Smooth muscle cell (in vitro differentiated cells): ENCODE results near the gene USH1G. TPM values are rescaled to one million over a fixed set of nuclear protein-coding genes. Genes with fewer than 3 reads are reported as not detected.

Source experiments
- DNase-seq: peaks from one replicate; lab custom pipeline; 2025; ENCODE audit not compliant: unreplicated experiment; lab: John Stamatoyannopoulos, UW
- H2AFZ ChIP-seq: fragments of 200-600 bp; sonication (generic); 2 replicates; pipeline ENCODE4 v1.6.0; 2016; ENCODE audit warnings: antibody characterized with exemption, low read depth, mild to moderate bottlenecking
- H3F3A ChIP-seq: fragments of 200-600 bp; sonication (generic); 2 replicates; pipeline ENCODE4 v1.6.0; 2017; ENCODE audit warnings: antibody characterized with exemption, low read depth
- H3K27ac ChIP-seq: fragments of 200-600 bp; sonication (generic); 2 replicates; pipeline ENCODE4 v1.5.1; 2016; ENCODE audit warnings: low read depth, mild to moderate bottlenecking
- H3K27me3 ChIP-seq: fragments of 200-600 bp; sonication (generic); 2 replicates; pipeline ENCODE4 v1.6.1; 2016; ENCODE audit warnings: low read depth, mild to moderate bottlenecking
- H3K36me3 ChIP-seq: fragments of 200-600 bp; sonication (generic); 2 replicates; pipeline ENCODE4 v1.5.1; 2016; ENCODE audit warnings: low read depth
- H3K4me1 ChIP-seq: fragments of 200-600 bp; sonication (generic); 2 replicates; pipeline ENCODE4 v1.5.1; 2016; ENCODE audit warnings: low read depth
- H3K4me2 ChIP-seq: fragments of 200-600 bp; sonication (generic); 2 replicates; pipeline ENCODE4 v1.6.0; 2016; ENCODE audit warnings: mild to moderate bottlenecking
- H3K4me3 ChIP-seq: fragments of 200-600 bp; sonication (generic); 2 replicates; pipeline ENCODE4 v1.5.1; 2016; ENCODE audit warnings: mild to moderate bottlenecking
- H3K79me2 ChIP-seq: fragments of 200-600 bp; sonication (generic); 2 replicates; pipeline ENCODE4 v1.6.0; 2016; ENCODE audit warnings: low read depth, mild to moderate bottlenecking
- H3K9ac ChIP-seq: fragments of 200-600 bp; sonication (generic); 2 replicates; pipeline ENCODE4 v1.6.0; 2016; ENCODE audit warnings: low read depth
- H3K9me3 ChIP-seq: fragments of 200-600 bp; sonication (generic); replicated peaks from 2 replicates; pipeline ENCODE4 v1.5.1; 2016; ENCODE audit warnings: low read depth
- H4K20me1 ChIP-seq: fragments of 200-600 bp; sonication (generic); 2 replicates; pipeline ENCODE4 v1.6.0; 2016; ENCODE audit warnings: low read depth
- CTCF ChIP-seq: fragments of 200-600 bp; sonication (generic); IDR thresholded peaks from 2 replicates; pipeline ENCODE4 v1.5.1; 2017; ENCODE audit warnings: borderline replicate concordance, mild to moderate bottlenecking, antibody characterized with exemption; ENCODE audit not compliant: insufficient read depth, poor library complexity, severe bottlenecking
- WGBS: methylation state at CpG from one replicate; pipeline ENCODE4 v1.1.7; 2016; ENCODE audit warnings: low lambda C conversion rate; 5-methylcytosine and 5-hydroxymethylcytosine counted together
- polyA plus RNA-seq: library from polyadenylated mRNA; unstranded; fragments of >200 nt; fragmentation: Nextera tagmentation; extraction: Ambion mirVana; gene quantifications from 2 replicates; pipeline ENCODE4 v1.2.1, GENCODE V29; 2016
- total RNA-seq: library from RNA; depleted of rRNA; stranded (reverse); fragments of >200 nt; gene quantifications from 2 replicates; pipeline ENCODE4 v1.2.3, GENCODE V29; 2014

Gene USH1G
- total and polyA plus RNA-seq, 2 experiments from 2014 or later: 0.32 to 0.49 TPM

DNA sequence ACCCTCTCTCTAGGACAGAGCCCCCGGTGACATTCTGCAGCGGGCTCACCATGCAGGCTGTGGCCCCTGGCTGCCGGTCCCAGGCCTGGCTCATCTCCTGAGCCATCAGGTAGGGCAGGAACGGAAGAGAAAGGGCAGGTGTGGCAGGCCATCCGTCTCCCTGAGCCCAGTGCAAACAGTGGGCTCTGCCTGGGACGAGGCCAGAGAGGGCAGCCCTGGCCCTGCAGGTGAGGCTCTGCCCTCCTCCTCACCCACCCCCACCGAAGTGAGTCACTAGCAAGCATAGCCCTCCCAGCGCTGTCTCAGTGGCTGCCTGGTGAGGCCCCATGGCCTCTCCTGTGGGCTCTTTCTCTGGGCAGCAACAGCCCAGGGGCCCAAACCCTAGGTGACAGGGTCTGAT, 27.2 kb upstream of the USH1G start:
- H2AFZ ChIP-seq: no peak overlapping the region
- WGBS: 52% methylated on average over 8 of the region's 8 CpGs
- peaks cover 7% of the 10 kb centered on the region for H3K27me3 ChIP-seq
- H3K9ac ChIP-seq: no peak overlapping the region
- no peaks in the 10 kb centered on the region for H3K9me3 ChIP-seq
- no peaks in the 10 kb centered on the region for H4K20me1 ChIP-seq
- no peak for DNase-seq
- no peaks in the 10 kb centered on the region for H3K36me3 ChIP-seq
- H3F3A ChIP-seq: no peaks in the 10 kb centered on the region
- H3K27ac ChIP-seq: no peak overlapping the region
- no peaks in the 10 kb centered on the region for H3K79me2 ChIP-seq
- no peaks in the 10 kb centered on the region for H3K4me1 ChIP-seq
- TF ChIP-seq CTCF: no peak
- no peak overlapping the region for H3K4me2 ChIP-seq
- no peak overlapping the region for H3K4me3 ChIP-seq

DNA sequence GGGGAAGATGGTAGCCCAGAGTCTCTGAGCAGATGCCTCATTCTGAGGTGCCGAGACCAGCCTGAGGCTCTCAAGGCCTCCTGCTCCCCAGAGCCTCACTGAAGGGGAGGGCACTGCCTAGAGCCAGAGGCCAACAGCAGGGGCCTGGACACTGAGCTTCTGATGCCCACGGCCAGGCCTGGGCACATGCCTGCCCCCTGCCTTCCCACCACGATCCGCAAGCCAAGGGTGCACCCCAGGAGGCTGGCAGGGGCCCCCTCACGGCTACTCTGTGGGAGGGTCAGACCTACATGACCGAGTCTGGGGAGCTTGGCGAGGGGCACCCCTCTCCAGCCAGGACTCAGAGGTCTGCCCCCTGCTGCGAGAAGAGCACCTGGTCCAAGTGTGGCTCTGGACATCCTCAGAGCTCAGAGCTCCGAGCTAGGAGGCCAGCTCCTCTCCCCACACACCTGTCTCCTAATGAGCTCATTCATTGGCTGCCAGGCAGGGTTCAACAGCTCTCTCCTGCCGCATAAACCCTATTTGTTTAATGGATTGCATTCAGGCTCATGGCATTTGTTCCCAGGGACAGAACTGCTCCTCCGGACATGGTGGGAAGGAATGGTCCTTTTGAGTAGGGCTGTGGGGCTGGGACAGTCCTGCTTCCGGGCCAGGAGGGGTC, 26.5 kb upstream of the USH1G start:
- no peak for TF ChIP-seq CTCF
- Histone ChIP-seq H3K4me1 (no peaks in the 10 kb centered on the region), H3K4me2 (no peak overlapping the region), H3K9me3 (no peaks in the 10 kb centered on the region), H3K9ac (no peak overlapping the region), H4K20me1 (no peaks in the 10 kb centered on the region), H3F3A (no peaks in the 10 kb centered on the region), H3K36me3 (no peaks in the 10 kb centered on the region), H2AFZ (no peak overlapping the region), H3K27ac (no peak overlapping the region), H3K79me2 (no peaks in the 10 kb centered on the region), H3K27me3 (peaks cover 13% of the 10 kb centered on the region), H3K4me3 (no peak overlapping the region)
- 67% methylated on average over 12 of the region's 12 CpGs for WGBS
- DNase-seq: no peak

DNA sequence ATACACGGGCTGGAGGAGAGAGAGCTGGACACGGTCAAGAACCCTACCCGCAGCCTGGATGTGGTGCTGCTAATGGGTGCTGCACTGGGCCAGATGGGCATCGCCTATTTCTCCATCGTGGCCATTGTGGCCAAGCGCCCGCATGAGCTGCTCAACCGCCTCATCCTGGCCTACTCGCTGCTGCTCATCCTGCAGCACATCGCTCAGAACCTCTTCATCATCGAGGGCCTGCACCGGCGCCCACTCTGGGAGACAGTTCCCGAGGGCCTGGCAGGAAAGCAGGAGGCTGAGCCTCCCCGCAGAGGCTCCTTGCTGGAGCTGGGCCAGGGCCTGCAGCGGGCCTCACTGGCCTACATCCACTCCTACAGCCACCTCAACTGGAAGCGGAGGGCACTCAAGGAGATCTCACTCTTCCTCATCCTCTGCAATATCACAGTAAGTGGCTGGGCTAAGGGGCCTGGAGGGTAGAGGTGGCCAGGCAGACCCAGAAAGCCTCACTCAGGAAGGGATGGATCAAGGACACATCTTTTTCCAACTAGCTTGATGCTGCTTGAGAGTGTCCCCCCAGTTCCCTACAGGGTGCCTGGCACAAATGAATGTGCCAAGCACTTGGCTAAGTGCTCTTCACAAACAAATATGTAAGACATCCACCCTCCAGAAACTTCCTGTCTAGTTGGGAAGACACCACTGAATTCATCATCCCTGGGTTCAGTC, 24.1 kb upstream of the USH1G start:
- Histone ChIP-seq H3K27ac (no peak overlapping the region), H4K20me1 (no peaks in the 10 kb centered on the region), H3K4me1 (no peaks in the 10 kb centered on the region), H3K9ac (no peak overlapping the region), H3F3A (no peaks in the 10 kb centered on the region), H3K79me2 (no peaks in the 10 kb centered on the region), H2AFZ (no peak overlapping the region), H3K9me3 (no peaks in the 10 kb centered on the region), H3K36me3 (no peaks in the 10 kb centered on the region), H3K27me3 (peaks cover 20% of the 10 kb centered on the region), H3K4me3 (no peak overlapping the region), H3K4me2 (no peak overlapping the region)
- WGBS: 90% methylated on average over 17 of the region's 17 CpGs
- no peak for DNase-seq
- TF ChIP-seq CTCF: no peak

DNA sequence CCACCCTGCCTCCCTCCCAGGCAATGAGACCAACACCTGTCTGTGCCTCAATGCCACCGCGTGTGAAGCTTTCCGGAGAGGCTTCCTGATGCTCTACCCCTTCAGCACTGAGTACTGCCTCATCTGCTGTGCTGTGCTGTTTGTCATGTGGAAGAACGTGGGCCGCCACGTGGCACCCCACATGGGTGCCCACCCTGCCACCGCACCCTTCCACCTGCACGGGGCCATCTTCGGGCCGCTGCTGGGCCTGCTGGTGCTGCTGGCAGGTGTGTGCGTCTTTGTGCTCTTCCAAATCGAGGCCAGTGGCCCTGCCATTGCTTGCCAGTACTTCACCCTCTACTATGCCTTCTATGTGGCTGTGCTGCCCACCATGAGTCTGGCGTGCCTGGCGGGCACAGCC, 23.6 kb upstream of the USH1G start:
- no peak for TF ChIP-seq CTCF
- 85% methylated on average over 14 of the region's 14 CpGs for whole genome bisulfite sequencing
- no peak overlapping the region for H2AFZ ChIP-seq
- H3K27me3 ChIP-seq: peaks cover 24% of the 10 kb centered on the region
- H4K20me1 ChIP-seq: no peaks in the 10 kb centered on the region
- no peaks in the 10 kb centered on the region for H3F3A ChIP-seq
- no peaks in the 10 kb centered on the region for H3K9me3 ChIP-seq
- no peaks in the 10 kb centered on the region for H3K4me1 ChIP-seq
- H3K4me2 ChIP-seq: no peak overlapping the region
- no peak overlapping the region for H3K9ac ChIP-seq
- no peaks in the 10 kb centered on the region for H3K79me2 ChIP-seq
- no peaks in the 10 kb centered on the region for H3K36me3 ChIP-seq
- DNase-seq: no peak
- no peak overlapping the region for H3K27ac ChIP-seq
- no peak overlapping the region for H3K4me3 ChIP-seq
